ENCODE measurements around the gene ZW10. TPM values are rescaled to one million over a fixed set of nuclear protein-coding genes. Genes with fewer than 3 reads are reported as not detected.
"Not testable (repeated sequence)": the region's sequence is repeated elsewhere in the genome, so short reads cannot be mapped to it uniquely, and the experiment has no call there.

ZW10 gene
- 28.1 and 29.1 TPM in 2 replicates for total RNA-seq (2014; rRNA removed; shearing (Covaris generic))

- Histone ChIP-seq H3K36me3 (replicated peaks; ENCODE audit: control insufficient read depth, insufficient read depth, low read length) (peaks cover 2% of the 10 kb centered on the region), H3K27me3 (ENCODE audit: control insufficient read depth, insufficient read depth, low read length) (no peaks in the 10 kb centered on the region; the same call in 1 of the 2 replicates), H3K4me3 (ENCODE audit: insufficient read depth, low read depth, low read length) (peak within 1 kb of the TSS; percentile 83)
- DNase-seq, result peak; percentile 91
Measured at GRCh38 chr11:113773416-113774173, at the start of gene ZW10. Gene ZW10, minus strand, starts transcription at chr11:113773692. Its CDS starts 26 bp downstream, at chr11:113773666.

- H3K36me3 ChIP-seq (replicated peaks; ENCODE audit: control insufficient read depth, insufficient read depth, low read length), result peaks cover 39% of the 10 kb centered on the region
Measured at GRCh38 chr11:113818426-113818825, 44.9 kb upstream of the ZW10 start.

GRCh38 chr11:113817626-113818025 is 44.1 kb upstream of the ZW10 start:
- Histone ChIP-seq H3K36me3 (replicated peaks; ENCODE audit: control insufficient read depth, insufficient read depth, low read length) (peaks cover 39% of the 10 kb centered on the region), H3K4me3 (ENCODE audit: insufficient read depth, low read depth, low read length) (no peak overlapping the region), H3K27me3 (ENCODE audit: control insufficient read depth, insufficient read depth, low read length) (no peaks in the 10 kb centered on the region)
- DNase-seq, result no peak

More at GRCh38 chr11:113818426-113818825, 44.9 kb upstream of the ZW10 start:
- no peak for DNase-seq
- Histone ChIP-seq H3K27me3 (ENCODE audit: control insufficient read depth, insufficient read depth, low read length) (no peaks in the 10 kb centered on the region), H3K4me3 (ENCODE audit: insufficient read depth, low read depth, low read length) (no peak overlapping the region)

GRCh38 chr11:113817162-113817561 is 43.7 kb upstream of the ZW10 start:
- Histone ChIP-seq H3K27me3 (ENCODE audit: control insufficient read depth, insufficient read depth, low read length) (no peaks in the 10 kb centered on the region), H3K4me3 (ENCODE audit: insufficient read depth, low read depth, low read length) (no peak overlapping the region), H3K36me3 (replicated peaks; ENCODE audit: control insufficient read depth, insufficient read depth, low read length) (peaks cover 40% of the 10 kb centered on the region)
- no peak for DNase-seq

GRCh38 chr11:113814181-113814580 is 40.7 kb upstream of the ZW10 start:
- DNase-seq, result no peak
- Histone ChIP-seq H3K27me3 (ENCODE audit: control insufficient read depth, insufficient read depth, low read length) (no peaks in the 10 kb centered on the region), H3K4me3 (ENCODE audit: insufficient read depth, low read depth, low read length) (no peak overlapping the region), H3K36me3 (replicated peaks; ENCODE audit: control insufficient read depth, insufficient read depth, low read length) (peaks cover 30% of the 10 kb centered on the region)

GRCh38 chr11:113808931-113809330 is 35.4 kb upstream of the ZW10 start:
- DNase-seq, result no peak
- Histone ChIP-seq H3K4me3 (ENCODE audit: insufficient read depth, low read depth, low read length) (no peak overlapping the region), H3K36me3 (replicated peaks; ENCODE audit: control insufficient read depth, insufficient read depth, low read length) (peaks cover 45% of the 10 kb centered on the region), H3K27me3 (ENCODE audit: control insufficient read depth, insufficient read depth, low read length) (no peaks in the 10 kb centered on the region)

GRCh38 chr11:113806406-113806805 is 32.9 kb upstream of the ZW10 start:
- Histone ChIP-seq H3K36me3 (replicated peaks; ENCODE audit: control insufficient read depth, insufficient read depth, low read length) (peaks cover 56% of the 10 kb centered on the region), H3K4me3 (ENCODE audit: insufficient read depth, low read depth, low read length) (no peak overlapping the region), H3K27me3 (ENCODE audit: control insufficient read depth, insufficient read depth, low read length) (no peaks in the 10 kb centered on the region)
- DNase-seq, result peak; percentile 69

- DNase-seq, result no peak
- no peaks in the 10 kb centered on the region for H3K27me3 ChIP-seq (ENCODE audit: control insufficient read depth, insufficient read depth, low read length)
- H3K36me3 ChIP-seq (replicated peaks; ENCODE audit: control insufficient read depth, insufficient read depth, low read length), result peaks cover 59% of the 10 kb centered on the region
- no peak overlapping the region for H3K4me3 ChIP-seq (ENCODE audit: insufficient read depth, low read depth, low read length)
Measured at GRCh38 chr11:113805640-113806039, 32.1 kb upstream of the ZW10 start.

- no peaks in the 10 kb centered on the region for H3K27me3 ChIP-seq (ENCODE audit: control insufficient read depth, insufficient read depth, low read length)
- DNase-seq, result no peak
- no peak overlapping the region for H3K4me3 ChIP-seq (ENCODE audit: insufficient read depth, low read depth, low read length)
- peaks cover 55% of the 10 kb centered on the region for H3K36me3 ChIP-seq (replicated peaks; ENCODE audit: control insufficient read depth, insufficient read depth, low read length)
Measured at GRCh38 chr11:113802621-113803020, 29.1 kb upstream of the ZW10 start.

GRCh38 chr11:113796663-113797259 is 23.3 kb upstream of the ZW10 start:
- DNase-seq, result peak; percentile 64
- Histone ChIP-seq H3K27me3 (ENCODE audit: control insufficient read depth, insufficient read depth, low read length) (no peaks in the 10 kb centered on the region), H3K36me3 (replicated peaks; ENCODE audit: control insufficient read depth, insufficient read depth, low read length) (peaks cover 21% of the 10 kb centered on the region), H3K4me3 (ENCODE audit: insufficient read depth, low read depth, low read length) (no peak overlapping the region)

- Histone ChIP-seq H3K27me3 (ENCODE audit: control insufficient read depth, insufficient read depth, low read length) (no peaks in the 10 kb centered on the region), H3K36me3 (replicated peaks; ENCODE audit: control insufficient read depth, insufficient read depth, low read length) (no peaks in the 10 kb centered on the region), H3K4me3 (ENCODE audit: insufficient read depth, low read depth, low read length) (no peak overlapping the region)
- DNase-seq, result peak; percentile 37
Measured at GRCh38 chr11:113789675-113790320, 16.3 kb upstream of the ZW10 start.

GRCh38 chr11:113789016-113789415 is 15.5 kb upstream of the ZW10 start:
- DNase-seq, result peak; percentile 26
- not testable (repeated sequence) for H3K27me3 ChIP-seq (ENCODE audit: control insufficient read depth, insufficient read depth, low read length); H3K36me3 ChIP-seq (replicated peaks; ENCODE audit: control insufficient read depth, insufficient read depth, low read length); H3K4me3 ChIP-seq (ENCODE audit: insufficient read depth, low read depth, low read length)

GRCh38 chr11:113782134-113782533 is 8.6 kb upstream of the ZW10 start:
- no peak for DNase-seq
- Histone ChIP-seq H3K36me3 (replicated peaks; ENCODE audit: control insufficient read depth, insufficient read depth, low read length) (no peaks in the 10 kb centered on the region), H3K27me3 (ENCODE audit: control insufficient read depth, insufficient read depth, low read length) (no peaks in the 10 kb centered on the region; the same call in 1 of the 2 replicates), H3K4me3 (ENCODE audit: insufficient read depth, low read depth, low read length) (no peak overlapping the region)

GRCh38 chr11:113781682-113782081 is 8.2 kb upstream of the ZW10 start:
- H3K36me3 ChIP-seq (replicated peaks; ENCODE audit: control insufficient read depth, insufficient read depth, low read length), result no peaks in the 10 kb centered on the region
- DNase-seq, result peak; percentile 19
- H3K4me3 ChIP-seq (ENCODE audit: insufficient read depth, low read depth, low read length), result no peak overlapping the region
- H3K27me3 ChIP-seq (ENCODE audit: control insufficient read depth, insufficient read depth, low read length), result no peaks in the 10 kb centered on the region; the same call in 1 of the 2 replicates

- Histone ChIP-seq H3K36me3 (replicated peaks; ENCODE audit: control insufficient read depth, insufficient read depth, low read length) (no peaks in the 10 kb centered on the region), H3K4me3 (ENCODE audit: insufficient read depth, low read depth, low read length) (no peak within 1 kb of the TSS), H3K27me3 (ENCODE audit: control insufficient read depth, insufficient read depth, low read length) (no peaks in the 10 kb centered on the region; the same call in 1 of the 2 replicates)
- no peak for DNase-seq
Measured at GRCh38 chr11:113779496-113779895, 6.0 kb upstream of the ZW10 start, which contains the start of gene CLDN25. Gene CLDN25, plus strand, starts transcription at chr11:113779796. Its CDS starts 0 bp downstream, at chr11:113779796.

All from H7 (cell line).